MCF 10A (cell line): ENCODE measurements around the gene PCDH20. TPM values are rescaled to one million over a fixed set of nuclear protein-coding genes. Genes with fewer than 3 reads are reported as not detected.

ENCODE experiments used
- BruUV-seq: library from RNA; stranded (reverse); fragments of 400-500 nt; replicated peaks from 2 replicates; lab custom pipeline; 2021; lab: Mats Ljungman, UMichigan
- CTCF ChIA-PET: fragments of 300-600 bp; sonication (Branson Sonifier 250); formaldehyde crosslinking; extraction: SDS; loops from one replicate; lab custom pipeline; 2021; ENCODE audit warnings: antibody characterized with exemption, inconsistent platforms; lab: Yijun Ruan, JAX
- POLR2A ChIA-PET: fragments of 300-600, 350-650 bp; sonication (Branson Sonifier 250); formaldehyde crosslinking; extraction: SDS; loops from one replicate; lab custom pipeline; 2020; ENCODE audit warnings: antibody characterized with exemption, inconsistent platforms; lab: Yijun Ruan, JAX
- DNase-seq: peaks from one replicate; pipeline ENCODE4 v3.0.0-alpha.2; 2018; ENCODE audit not compliant: unreplicated experiment
- H3K27ac Mint-ChIP-seq: one replicate; pipeline ENCODE4 v1.8.0; 2022; ENCODE audit warnings: mild to moderate bottlenecking, low read depth, mixed read lengths; ENCODE audit not compliant: unreplicated experiment
- H3K27me3 Mint-ChIP-seq: one replicate; pipeline ENCODE4 v1.8.0; 2022; ENCODE audit warnings: mixed read lengths; ENCODE audit not compliant: insufficient read depth, unreplicated experiment
- H3K36me3 Mint-ChIP-seq: one replicate; pipeline ENCODE4 v1.8.0; 2022; ENCODE audit warnings: mild to moderate bottlenecking, moderate library complexity, mixed read lengths; ENCODE audit not compliant: insufficient read depth, unreplicated experiment
- H3K4me1 Mint-ChIP-seq: one replicate; pipeline ENCODE4 v1.8.0; 2022; ENCODE audit warnings: mixed read lengths; ENCODE audit not compliant: insufficient read depth, unreplicated experiment
- H3K4me3 Mint-ChIP-seq: one replicate; pipeline ENCODE4 v1.8.0; 2022; ENCODE audit warnings: mild to moderate bottlenecking, moderate library complexity, mixed read lengths; ENCODE audit not compliant: unreplicated experiment
- H3K9me3 Mint-ChIP-seq: one replicate; pipeline ENCODE4 v1.8.0; 2022; ENCODE audit warnings: mixed read lengths; ENCODE audit not compliant: unreplicated experiment
- CTCF ChIP-seq: fragments of 200-600 bp; IDR thresholded peaks from one replicate; pipeline ENCODE4 v1.8.0; 2022; ENCODE audit warnings: antibody characterized with exemption, mild to moderate bottlenecking; ENCODE audit not compliant: unreplicated experiment
- intact Hi-C: fragments of 100-400 bp; cut with micrococcal nuclease; formaldehyde crosslinking; loops from 2 replicates; pipeline ENCODE4 v1.14.1; 2022
- total RNA-seq: library from RNA; stranded (reverse); gene quantifications from 2 replicates; pipeline ENCODE4 v1.2.3, GENCODE V29; 2022

PCDH20 gene
- total RNA-seq, 1 experiment from 2014 or later: not detected

GRCh38 chr13:61423915-61424314, 8.3 kb upstream of the PCDH20 start:
- intact Hi-C loops: no loop called here
- ChIA-PET CTCF (no interaction called here), POLR2A (no interaction called here)
- H3K36me3 Mint-ChIP-seq: no peaks in the 10 kb centered on the region
- no peak overlapping the region for H3K4me3 Mint-ChIP-seq
- H3K27me3 Mint-ChIP-seq: no peaks in the 10 kb centered on the region
- no TSS peak for BruUV-seq
- no peaks in the 10 kb centered on the region for H3K9me3 Mint-ChIP-seq
- no peak overlapping the region for H3K27ac Mint-ChIP-seq
- H3K4me1 Mint-ChIP-seq: no peaks in the 10 kb centered on the region
- no peak for DNase-seq
- no peak for TF ChIP-seq CTCF

- Mint-ChIP-seq H3K36me3 (no peaks in the 10 kb centered on the region), H3K27ac (no peak overlapping the region), H3K4me3 (no peak overlapping the region), H3K9me3 (no peaks in the 10 kb centered on the region), H3K4me1 (peaks cover 9% of the 10 kb centered on the region), H3K27me3 (peaks cover 43% of the 10 kb centered on the region)
- TF ChIP-seq CTCF: no peak
- ChIA-PET POLR2A (interaction anchor here (0.6 kb wide), 1 partner anchor 182 kb away, joined by 3 read pairs; no protein-coding TSS in a partner anchor), CTCF (no interaction called here)
- DNase-seq: no peak
- intact Hi-C loops: loop anchor here (10.0 kb wide), 1 partner anchor 972 kb away; no protein-coding TSS in a partner anchor
- BruUV-seq: no TSS peak
These were observed 1.5 kb upstream of the PCDH20 start for GRCh38 chr13:61417086-61417570.

GRCh38 chr13:61415058-61415721, 459 bp downstream of the PCDH20 start:
- BruUV-seq: no TSS peak
- CTCF ChIA-PET: interaction anchor here (0.6 to 0.9 kb wide), 2 partner anchors 760 to 967 kb away, joined by 3 read pairs; no protein-coding TSS in a partner anchor
- peaks cover 9% of the 10 kb centered on the region for H3K4me1 Mint-ChIP-seq
- POLR2A ChIA-PET: no interaction called here
- H3K27ac Mint-ChIP-seq: no peak overlapping the region
- no peak for TF ChIP-seq CTCF
- peak overlapping the region; percentile 55 for H3K4me3 Mint-ChIP-seq
- H3K27me3 Mint-ChIP-seq: peaks cover 43% of the 10 kb centered on the region
- H3K36me3 Mint-ChIP-seq: no peaks in the 10 kb centered on the region
- DNase-seq: peak; percentile 71
- no peaks in the 10 kb centered on the region for H3K9me3 Mint-ChIP-seq
- intact Hi-C loops: loop anchor here (10.0 kb wide), 1 partner anchor 970 kb away; no protein-coding TSS in a partner anchor

GRCh38 chr13:61414686-61415057, 977 bp downstream of the PCDH20 start:
- Mint-ChIP-seq H3K36me3 (no peaks in the 10 kb centered on the region), H3K4me3 (peak overlapping the region; percentile 55), H3K9me3 (no peaks in the 10 kb centered on the region), H3K27ac (no peak overlapping the region), H3K27me3 (peaks cover 43% of the 10 kb centered on the region), H3K4me1 (peaks cover 9% of the 10 kb centered on the region)
- DNase-seq: peak; percentile 3
- ChIA-PET CTCF (interaction anchor here (0.9 kb wide), 1 partner anchor 966 kb away, joined by 3 read pairs; no protein-coding TSS in a partner anchor), POLR2A (no interaction called here)
- BruUV-seq: no TSS peak
- no peak for TF ChIP-seq CTCF
- intact Hi-C loops: loop anchor here (10.0 kb wide), 1 partner anchor 970 kb away; no protein-coding TSS in a partner anchor
